AG04450 (cell line): Measurements from ENCODE around the gene PRAME. TPM values are rescaled to one million over a fixed set of nuclear protein-coding genes. Genes with fewer than 3 reads are reported as not detected.

Experiments used
- CTCF ChIA-PET: fragments of 300-600, 350-600 bp; formaldehyde crosslinking; extraction: SDS; loops from one replicate; lab custom pipeline; 2022; ENCODE audit warnings: antibody characterized with exemption, inconsistent platforms; lab: Charles Lee
- POLR2A ChIA-PET: fragments of 350-600 bp; formaldehyde crosslinking; extraction: SDS; loops from one replicate; lab custom pipeline; 2021; ENCODE audit warnings: antibody characterized with exemption, inconsistent platforms; lab: Yijun Ruan, JAX
- DNase-seq: peaks from one replicate; pipeline ENCODE4 v3.0.0-alpha.2; 2011; ENCODE audit warnings: low read depth, low spot score
- H3K27ac ChIP-seq: one replicate; pipeline ENCODE4 v1.5.1; 2012; ENCODE audit warnings: low read depth, low read length, control low read depth
- H3K27me3 ChIP-seq: one replicate; pipeline ENCODE4 v1.6.0; 2012; ENCODE audit warnings: low read length; ENCODE audit not compliant: control insufficient read depth, insufficient read depth
- H3K4me3 ChIP-seq: 2 replicates; pipeline ENCODE4 v1.5.1; 2011; ENCODE audit warnings: mild to moderate bottlenecking, low read depth, low read length, control low read depth
- H3K9me3 ChIP-seq: 2 replicates; pipeline ENCODE4 v1.5.1; 2012; ENCODE audit warnings: low read length; ENCODE audit not compliant: control insufficient read depth, insufficient read depth
- CTCF ChIP-seq: IDR thresholded peaks from 2 replicates; pipeline ENCODE4 v1.5.1; 2011; ENCODE audit warnings: low read depth, low read length, control low read depth, inconsistent platforms
- polyA plus RNA-seq: library from polyadenylated mRNA; depleted of rRNA; stranded (reverse); fragments of >200 nt; gene quantifications from 2 replicates; pipeline ENCODE4 v1.2.3, GENCODE V29; 2011

PRAME gene
- polyA plus RNA-seq, 1 experiment = 0.24 TPM

GRCh38 chr22:22579869-22580604 lies 21.0 kb upstream of the PRAME start:
- Histone ChIP-seq H3K27me3 (peaks cover 5% of the 10 kb centered on the region), H3K9me3 (no peaks in the 10 kb centered on the region), H3K27ac (no peak overlapping the region), H3K4me3 (no peak overlapping the region)
- ChIA-PET POLR2A (no interaction called here), CTCF (interaction anchor here (1.8 kb wide), 1 partner anchor 10 kb away, joined by 5 read pairs; no protein-coding TSS in a partner anchor)
- DNase-seq = no peak
- TF ChIP-seq CTCF = no peak

- no peak overlapping the region for H3K27ac ChIP-seq
- CTCF ChIA-PET = interaction anchor here (0.9 to 1.2 kb wide), 2 partner anchors 9 to 156 kb away, joined by 4 to 5 read pairs; no protein-coding TSS in a partner anchor
- no peaks in the 10 kb centered on the region for H3K9me3 ChIP-seq
- no peak overlapping the region for H3K4me3 ChIP-seq
- POLR2A ChIA-PET = no interaction called here
- no peak for DNase-seq
- peaks cover 7% of the 10 kb centered on the region for H3K27me3 ChIP-seq
- no peak for TF ChIP-seq CTCF
These were observed 19.8 kb upstream of the PRAME start for GRCh38 chr22:22578702-22579424.

- ChIA-PET POLR2A (no interaction called here), CTCF (interaction anchor here (0.7 to 2.9 kb wide), 15 partner anchors 9 to 380 kb away, joined by 3 to 53 read pairs (median 4); partner anchors contain the start of gene PRAME)
- H3K9me3 ChIP-seq = no peaks in the 10 kb centered on the region
- DNase-seq = no peak
- TF ChIP-seq CTCF = no peak
- H3K4me3 ChIP-seq = no peak overlapping the region
- H3K27ac ChIP-seq = no peak overlapping the region
- H3K27me3 ChIP-seq = peaks cover 10% of the 10 kb centered on the region
These were observed 17.9 kb upstream of the PRAME start for GRCh38 chr22:22576989-22577427.

GRCh38 chr22:22576244-22576988 lies 17.4 kb upstream of the PRAME start:
- H3K9me3 ChIP-seq = no peaks in the 10 kb centered on the region
- ChIA-PET CTCF (interaction anchor here (0.7 to 2.9 kb wide), 15 partner anchors 9 to 381 kb away, joined by 3 to 53 read pairs (median 4); partner anchors contain the start of gene PRAME), POLR2A (no interaction called here)
- H3K27ac ChIP-seq = no peak overlapping the region
- no peak for DNase-seq
- no peak overlapping the region for H3K4me3 ChIP-seq
- H3K27me3 ChIP-seq = peaks cover 10% of the 10 kb centered on the region
- peak; percentile 82 for TF ChIP-seq CTCF
